ENCODE results near the gene CDYL2. TPM values are rescaled to one million over a fixed set of nuclear protein-coding genes. Genes with fewer than 3 reads are reported as not detected.

Gene CDYL2
- total RNA-seq, 1 experiment from 2014 or later: 7.1 TPM

DNA sequence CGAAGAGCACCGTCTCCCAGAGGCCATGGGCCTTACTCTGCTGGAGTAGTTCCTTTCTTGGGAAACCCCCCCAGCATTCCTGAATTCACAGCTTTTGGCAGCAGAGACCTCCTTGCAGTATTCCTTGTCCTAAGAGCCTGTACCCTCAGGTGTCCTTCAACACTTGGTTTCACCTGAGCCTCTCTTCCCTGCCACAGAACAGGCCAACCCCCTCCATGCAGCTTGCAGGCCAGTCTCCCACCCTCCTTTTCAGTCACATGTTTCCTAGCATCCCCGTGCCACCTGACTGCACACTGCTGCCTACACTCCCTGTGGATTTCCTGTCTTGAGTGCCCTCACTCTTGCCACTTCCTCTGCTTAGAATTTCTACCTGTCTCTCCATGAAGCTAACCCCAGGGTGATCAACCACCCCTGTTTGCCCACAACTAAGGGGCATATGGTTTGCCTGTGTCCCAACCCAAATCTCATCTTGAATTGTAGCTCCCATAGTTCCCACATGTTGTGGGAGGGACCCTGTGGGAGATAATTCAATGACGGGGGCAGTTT, 198.1 kb downstream of the CDYL2 start:
- TF ChIP-seq, protein P1, sequence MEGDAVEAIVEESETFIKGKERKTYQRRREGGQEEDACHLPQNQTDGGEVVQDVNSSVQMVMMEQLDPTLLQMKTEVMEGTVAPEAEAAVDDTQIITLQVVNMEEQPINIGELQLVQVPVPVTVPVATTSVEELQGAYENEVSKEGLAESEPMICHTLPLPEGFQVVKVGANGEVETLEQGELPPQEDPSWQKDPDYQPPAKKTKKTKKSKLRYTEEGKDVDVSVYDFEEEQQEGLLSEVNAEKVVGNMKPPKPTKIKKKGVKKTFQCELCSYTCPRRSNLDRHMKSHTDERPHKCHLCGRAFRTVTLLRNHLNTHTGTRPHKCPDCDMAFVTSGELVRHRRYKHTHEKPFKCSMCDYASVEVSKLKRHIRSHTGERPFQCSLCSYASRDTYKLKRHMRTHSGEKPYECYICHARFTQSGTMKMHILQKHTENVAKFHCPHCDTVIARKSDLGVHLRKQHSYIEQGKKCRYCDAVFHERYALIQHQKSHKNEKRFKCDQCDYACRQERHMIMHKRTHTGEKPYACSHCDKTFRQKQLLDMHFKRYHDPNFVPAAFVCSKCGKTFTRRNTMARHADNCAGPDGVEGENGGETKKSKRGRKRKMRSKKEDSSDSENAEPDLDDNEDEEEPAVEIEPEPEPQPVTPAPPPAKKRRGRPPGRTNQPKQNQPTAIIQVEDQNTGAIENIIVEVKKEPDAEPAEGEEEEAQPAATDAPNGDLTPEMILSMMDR (IDR thresholded peaks at IDR 0.05; ENCODE audit: unreplicated experiment): no peak
- Mint-ChIP-seq H3K36me3 (ENCODE audit: insufficient read depth, unreplicated experiment) (no peaks in the 10 kb centered on the region), H3K27ac (ENCODE audit: low read depth, unreplicated experiment) (no peak overlapping the region), H3K4me3 (ENCODE audit: unreplicated experiment) (no peak overlapping the region), H3K27me3 (ENCODE audit: insufficient read depth, unreplicated experiment) (no peaks in the 10 kb centered on the region), H3K9me3 (ENCODE audit: unreplicated experiment) (no peaks in the 10 kb centered on the region), H3K4me1 (ENCODE audit: insufficient read depth, unreplicated experiment) (no peaks in the 10 kb centered on the region)
- CTCF ChIA-PET: interaction anchor here (1.2 kb wide), 1 partner anchor 78 kb away, joined by 3 read pairs; no protein-coding TSS in a partner anchor
- intact Hi-C loops (cut with micrococcal nuclease): no loop called here
- BruUV-seq (replicated peaks): no TSS peak
- DNase-seq (ENCODE audit: unreplicated experiment): no peak
- POLR2A ChIA-PET: no interaction called here

- no peaks in the 10 kb centered on the region for H3K4me1 Mint-ChIP-seq (ENCODE audit: insufficient read depth, unreplicated experiment)
- CTCF ChIA-PET: no interaction called here
Measured at GRCh38 chr16:80604600-80605355, 199.6 kb downstream of the CDYL2 start.

DNA sequence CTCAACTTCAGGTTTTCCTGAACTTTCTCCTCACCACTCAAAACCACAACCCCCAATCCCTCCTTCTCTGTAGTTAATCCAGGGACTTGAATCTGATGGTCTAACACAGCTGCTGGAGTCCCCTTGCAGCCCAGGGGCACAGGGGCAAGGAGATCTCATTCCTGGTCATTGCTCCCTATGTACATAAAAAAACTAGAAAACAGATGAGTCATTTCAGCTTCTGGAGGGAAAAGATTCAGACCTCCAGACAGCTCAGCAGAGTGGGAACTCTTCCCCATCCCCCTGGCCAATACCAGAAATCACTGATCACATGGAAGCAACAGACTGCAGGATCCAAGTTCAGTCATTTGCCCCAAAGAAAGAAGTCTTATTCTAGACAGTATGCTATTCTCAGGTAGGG, 201.5 kb downstream of the CDYL2 start:
- Mint-ChIP-seq H3K27ac (ENCODE audit: low read depth, unreplicated experiment) (no peak overlapping the region), H3K4me3 (ENCODE audit: unreplicated experiment) (no peak overlapping the region), H3K27me3 (ENCODE audit: insufficient read depth, unreplicated experiment) (no peaks in the 10 kb centered on the region), H3K36me3 (ENCODE audit: insufficient read depth, unreplicated experiment) (no peaks in the 10 kb centered on the region), H3K4me1 (ENCODE audit: insufficient read depth, unreplicated experiment) (no peaks in the 10 kb centered on the region), H3K9me3 (ENCODE audit: unreplicated experiment) (no peaks in the 10 kb centered on the region)
- DNase-seq (ENCODE audit: unreplicated experiment): no peak
- BruUV-seq (replicated peaks): no TSS peak
- intact Hi-C loops (cut with micrococcal nuclease): no loop called here
- CTCF ChIA-PET: interaction anchor here (0.7 kb wide), 1 partner anchor 31 kb away, joined by 3 read pairs; no protein-coding TSS in a partner anchor
- TF ChIP-seq, protein P1 (IDR thresholded peaks at IDR 0.05; ENCODE audit: unreplicated experiment): no peak
- POLR2A ChIA-PET: interaction anchor here (0.7 kb wide), 1 partner anchor 22 kb away, joined by 3 read pairs; no protein-coding TSS in a partner anchor

More at GRCh38 chr16:80604600-80605355, 199.6 kb downstream of the CDYL2 start:
- TF ChIP-seq, protein P1 (IDR thresholded peaks at IDR 0.05; ENCODE audit: unreplicated experiment): no peak
- Mint-ChIP-seq H3K4me3 (ENCODE audit: unreplicated experiment) (no peak overlapping the region), H3K27ac (ENCODE audit: low read depth, unreplicated experiment) (no peak overlapping the region), H3K9me3 (ENCODE audit: unreplicated experiment) (no peaks in the 10 kb centered on the region), H3K27me3 (ENCODE audit: insufficient read depth, unreplicated experiment) (no peaks in the 10 kb centered on the region), H3K36me3 (ENCODE audit: insufficient read depth, unreplicated experiment) (no peaks in the 10 kb centered on the region)
- no peak for DNase-seq (ENCODE audit: unreplicated experiment)
- intact Hi-C loops (cut with micrococcal nuclease): no loop called here
- no TSS peak for BruUV-seq (replicated peaks)
- POLR2A ChIA-PET: no interaction called here

DNA sequence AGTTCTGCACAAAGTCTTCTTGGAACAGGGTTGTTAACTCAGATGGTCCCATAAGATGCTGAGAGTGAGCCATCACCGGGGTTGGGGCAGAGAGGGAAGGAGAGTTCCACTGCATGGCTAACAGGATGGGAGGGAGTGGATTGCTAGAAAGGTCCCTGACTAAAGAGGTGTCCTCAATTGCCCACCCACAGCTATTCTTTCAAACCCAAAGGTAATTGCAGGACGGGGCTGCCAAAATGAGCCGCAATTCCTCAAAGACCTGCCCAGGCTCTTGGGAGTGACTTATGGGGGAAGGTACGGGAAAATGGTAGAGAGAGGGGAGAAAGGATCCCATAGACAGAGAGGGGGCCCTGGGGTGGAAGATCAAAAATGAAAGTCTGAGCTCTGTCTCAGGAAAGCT, 203.2 kb downstream of the CDYL2 start:
- no peak overlapping the region for H3K4me3 Mint-ChIP-seq (ENCODE audit: unreplicated experiment)
- no peaks in the 10 kb centered on the region for H3K4me1 Mint-ChIP-seq (ENCODE audit: insufficient read depth, unreplicated experiment)
- H3K36me3 Mint-ChIP-seq (ENCODE audit: insufficient read depth, unreplicated experiment): no peaks in the 10 kb centered on the region
- DNase-seq (ENCODE audit: unreplicated experiment): no peak
- H3K27me3 Mint-ChIP-seq (ENCODE audit: insufficient read depth, unreplicated experiment): no peaks in the 10 kb centered on the region
- BruUV-seq (replicated peaks): no TSS peak
- ChIA-PET POLR2A (no interaction called here), CTCF (no interaction called here)
- no peak overlapping the region for H3K27ac Mint-ChIP-seq (ENCODE audit: low read depth, unreplicated experiment)
- TF ChIP-seq, protein P1 (IDR thresholded peaks at IDR 0.05; ENCODE audit: unreplicated experiment): no peak
- H3K9me3 Mint-ChIP-seq (ENCODE audit: unreplicated experiment): peaks cover 11% of the 10 kb centered on the region
- intact Hi-C loops (cut with micrococcal nuclease): no loop called here

Data from MCF 10A (cell line).